Right atrium auricular region (tissue), 2 donors: ENCODE measurements around the gene FAM89A. TPM values are rescaled to one million over a fixed set of nuclear protein-coding genes. Genes with fewer than 3 reads are reported as not detected.

Experiments
- DNase-seq: peaks from one replicate; pipeline ENCODE4 v3.0.0-alpha.2; 2019; ENCODE audit warnings: low spot score
- H3K27ac ChIP-seq, 2 donors: fragments of 200-600 bp; sonication (generic); 1 replicate in 1 of 2; 2 replicates in 1 of 2; pipeline ENCODE4 v1.5.1; 2016 to 2019
- H3K27me3 ChIP-seq, 2 donors: fragments of 200-600 bp; sonication (generic); one replicate each; pipeline versions ENCODE4 v1.5.1 to v1.6.0; 2017 to 2019
- H3K36me3 ChIP-seq: fragments of 200-600 bp; sonication (generic); one replicate; pipeline ENCODE4 v1.5.1; 2016
- H3K4me1 ChIP-seq, 2 donors: fragments of 200-600 bp; sonication (generic); one replicate each; pipeline versions ENCODE4 v1.5.1 to v1.6.0; 2017 to 2019
- H3K4me3 ChIP-seq, 2 donors: fragments of 200-600 bp; sonication (generic); 1 replicate in 1 of 2; 2 replicates in 1 of 2; pipeline ENCODE4 v1.5.1; 2017 to 2019; ENCODE audit warnings: mild to moderate bottlenecking in 1 of 2, moderate library complexity in 1 of 2
- H3K9me3 ChIP-seq, 2 donors: fragments of 200-600 bp; sonication (generic); one replicate each; pipeline ENCODE4 v1.5.1; 2019
- total RNA-seq, 2 donors: library from RNA; depleted of rRNA; stranded (reverse); fragments of >200 nt; gene quantifications; one replicate each; pipeline ENCODE4 v1.1.0, GENCODE V29; 2016
- TF ChIP-seq, protein P1 (sequence below), 2 donors: fragments of 200-600 bp; sonication (generic); IDR thresholded peaks; one replicate each; pipeline ENCODE4 v1.5.1; 2019; ENCODE audit warnings: antibody characterized with exemption in 2 of 2

Gene FAM89A
- total RNA-seq, 2 donors from 2014 or later = 6.4 to 11.2 TPM

DNA sequence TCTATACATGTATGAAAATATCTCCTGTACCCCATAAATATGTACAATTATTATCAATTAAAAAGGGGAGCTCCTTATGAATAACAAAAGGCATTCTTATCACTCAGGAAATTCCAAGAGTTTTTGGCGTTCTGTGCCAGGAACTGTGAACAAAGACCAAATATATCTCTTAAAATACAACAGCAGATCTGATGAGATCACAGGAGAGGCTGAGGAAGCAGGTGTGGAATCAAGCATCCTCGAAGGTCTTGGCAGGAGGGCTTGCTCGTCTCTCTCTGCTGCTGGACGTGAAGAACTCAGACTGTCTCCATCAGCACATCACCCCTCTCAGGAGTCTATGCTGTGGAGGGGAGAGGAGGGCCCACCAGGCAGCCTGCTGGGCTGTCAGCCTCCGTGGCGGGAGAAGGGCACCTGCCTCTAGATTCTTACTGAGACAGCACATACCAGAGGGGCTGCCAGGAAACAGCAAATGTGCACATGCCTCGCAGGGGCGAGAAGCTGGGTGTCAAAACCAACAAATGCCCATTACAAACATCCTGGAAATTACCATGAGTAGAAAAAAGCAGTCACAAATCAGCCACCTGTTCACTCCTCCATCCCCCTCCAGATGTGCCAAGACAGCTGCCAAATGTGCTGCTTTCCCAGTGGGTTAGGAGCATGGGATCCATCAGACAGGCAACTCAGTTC, 30.8 kb upstream of the FAM89A start:
- no peaks in the 10 kb centered on the region for H3K36me3 ChIP-seq
- H3K27me3 ChIP-seq = no peaks in the 10 kb centered on the region
- no peaks in the 10 kb centered on the region for H3K9me3 ChIP-seq
- H3K27ac ChIP-seq = no peak overlapping the region
- H3K4me3 ChIP-seq = no peak overlapping the region
- DNase-seq = no peak
- TF ChIP-seq, protein P1, sequence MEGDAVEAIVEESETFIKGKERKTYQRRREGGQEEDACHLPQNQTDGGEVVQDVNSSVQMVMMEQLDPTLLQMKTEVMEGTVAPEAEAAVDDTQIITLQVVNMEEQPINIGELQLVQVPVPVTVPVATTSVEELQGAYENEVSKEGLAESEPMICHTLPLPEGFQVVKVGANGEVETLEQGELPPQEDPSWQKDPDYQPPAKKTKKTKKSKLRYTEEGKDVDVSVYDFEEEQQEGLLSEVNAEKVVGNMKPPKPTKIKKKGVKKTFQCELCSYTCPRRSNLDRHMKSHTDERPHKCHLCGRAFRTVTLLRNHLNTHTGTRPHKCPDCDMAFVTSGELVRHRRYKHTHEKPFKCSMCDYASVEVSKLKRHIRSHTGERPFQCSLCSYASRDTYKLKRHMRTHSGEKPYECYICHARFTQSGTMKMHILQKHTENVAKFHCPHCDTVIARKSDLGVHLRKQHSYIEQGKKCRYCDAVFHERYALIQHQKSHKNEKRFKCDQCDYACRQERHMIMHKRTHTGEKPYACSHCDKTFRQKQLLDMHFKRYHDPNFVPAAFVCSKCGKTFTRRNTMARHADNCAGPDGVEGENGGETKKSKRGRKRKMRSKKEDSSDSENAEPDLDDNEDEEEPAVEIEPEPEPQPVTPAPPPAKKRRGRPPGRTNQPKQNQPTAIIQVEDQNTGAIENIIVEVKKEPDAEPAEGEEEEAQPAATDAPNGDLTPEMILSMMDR (IDR thresholded peaks at IDR 0.05) = no peak
- peaks cover 0 to 13% of the 10 kb centered on the region in 2 donors for H3K4me1 ChIP-seq

DNA sequence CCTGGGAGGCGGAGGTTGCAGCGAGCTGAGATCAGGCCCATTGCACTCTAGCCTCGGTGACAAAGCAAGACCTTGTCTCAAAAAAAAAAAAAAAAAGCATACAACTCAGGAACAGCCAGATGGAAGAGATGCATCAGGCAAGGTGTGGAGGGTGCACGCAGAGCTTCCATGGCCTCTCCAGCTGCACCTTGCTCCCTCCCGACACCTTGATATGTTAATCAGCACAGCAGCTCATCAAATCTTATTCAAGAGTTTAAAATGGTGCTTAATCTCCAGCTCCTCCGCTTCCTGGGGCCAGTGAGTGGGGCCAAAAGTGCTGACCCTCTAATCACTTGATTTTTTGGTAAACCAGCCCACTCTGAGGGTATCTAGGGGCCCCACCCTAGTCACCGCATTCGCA, 29.3 kb upstream of the FAM89A start:
- Histone ChIP-seq H3K9me3 (no peaks in the 10 kb centered on the region), H3K4me3 (no peak overlapping the region), H3K27ac (no peak overlapping the region)

DNA sequence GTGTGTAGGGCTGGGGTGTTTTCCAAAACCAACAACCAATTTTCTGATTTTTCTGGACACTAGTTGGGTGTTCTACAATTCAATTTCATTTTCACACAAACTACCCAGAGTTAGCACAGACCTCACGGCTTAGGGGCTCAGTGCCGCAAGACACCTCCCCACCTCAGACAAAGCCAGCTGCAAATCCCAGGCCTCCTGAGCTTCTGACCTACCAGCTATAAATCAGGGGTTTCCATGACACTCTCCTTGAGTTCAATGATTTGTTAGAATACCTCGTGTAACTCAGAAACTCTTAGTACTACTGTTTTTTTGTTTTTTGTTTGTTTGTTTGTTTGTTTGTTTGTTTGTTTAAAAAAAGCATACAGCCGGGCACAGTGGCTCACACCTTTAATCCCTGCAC, 28.7 kb upstream of the FAM89A start:
- Histone ChIP-seq H3K4me3 (no peak overlapping the region), H3K36me3 (no peaks in the 10 kb centered on the region), H3K9me3 (no peaks in the 10 kb centered on the region), H3K4me1 (peaks cover 0 to 16% of the 10 kb centered on the region in 2 donors), H3K27ac (no peak overlapping the region), H3K27me3 (no peaks in the 10 kb centered on the region)
- TF ChIP-seq, protein P1 (IDR thresholded peaks at IDR 0.05) = no peak
- DNase-seq = no peak

More for the DNA sequence above, 29.3 kb upstream of the FAM89A start:
- no peak for DNase-seq
- TF ChIP-seq, protein P1 (IDR thresholded peaks at IDR 0.05) = no peak
- no peaks in the 10 kb centered on the region for H3K27me3 ChIP-seq
- peaks cover 0 to 16% of the 10 kb centered on the region in 2 donors for H3K4me1 ChIP-seq
- no peaks in the 10 kb centered on the region for H3K36me3 ChIP-seq

DNA sequence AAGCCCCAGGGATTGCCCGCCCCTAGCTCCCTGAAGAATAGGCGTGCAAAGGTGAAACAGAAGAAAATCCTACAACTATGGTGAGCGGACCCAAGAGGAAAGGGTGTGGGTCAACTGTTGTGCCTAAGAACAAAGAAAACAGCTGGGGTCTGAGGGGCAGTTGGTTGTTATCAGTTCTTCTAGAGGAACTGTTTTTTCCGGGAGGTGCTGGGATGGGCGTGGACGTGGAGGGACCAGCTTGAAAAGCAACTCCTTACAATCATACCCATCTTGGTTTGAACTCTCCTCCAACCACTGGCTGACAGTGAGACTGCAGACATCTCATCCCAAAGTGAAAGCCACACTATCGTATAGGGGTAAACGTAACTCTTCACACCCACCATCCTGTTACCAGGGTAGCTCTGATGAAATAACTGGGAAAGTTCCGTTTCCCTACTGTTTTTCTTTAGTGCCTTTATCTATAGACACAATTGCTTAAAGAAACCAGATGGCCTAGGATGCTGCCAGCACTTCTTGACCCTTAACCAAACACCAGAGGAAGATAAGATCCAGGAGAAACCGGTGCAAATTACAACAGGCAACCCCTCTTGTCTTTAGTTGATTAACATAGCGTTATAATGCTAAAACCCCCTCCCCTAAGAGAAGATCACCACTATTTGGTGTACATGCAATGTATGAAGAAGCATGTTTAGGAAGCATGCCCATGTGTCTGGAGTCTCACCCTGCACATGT, 25.6 kb upstream of the FAM89A start:
- TF ChIP-seq, protein P1 (IDR thresholded peaks at IDR 0.05) = no peak
- Histone ChIP-seq H3K4me1 (peaks cover 0 to 8% of the 10 kb centered on the region in 2 donors), H3K4me3 (no peak overlapping the region), H3K27me3 (no peaks in the 10 kb centered on the region), H3K36me3 (no peaks in the 10 kb centered on the region), H3K27ac (no peak overlapping the region), H3K9me3 (no peaks in the 10 kb centered on the region)
- peak; percentile 50 for DNase-seq

DNA sequence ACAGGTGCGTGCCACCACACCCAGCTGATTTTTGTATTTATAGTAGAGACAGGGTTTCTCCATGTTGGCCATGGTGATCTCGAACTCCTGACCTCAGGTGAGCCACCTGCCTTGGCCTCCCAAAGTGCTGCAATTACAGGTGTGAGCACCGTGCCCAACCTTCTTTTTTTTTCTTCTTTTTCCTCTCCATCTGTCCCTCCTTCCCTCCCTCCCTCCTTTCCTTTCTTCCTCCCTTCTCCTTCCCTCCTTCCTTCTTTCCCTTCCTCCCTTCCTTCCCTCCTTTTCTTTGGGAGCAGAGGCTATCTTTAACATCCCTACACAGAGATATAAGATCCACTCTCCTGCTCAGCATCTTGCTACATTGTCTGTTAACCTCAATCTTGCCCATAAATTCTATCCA, 24.4 kb upstream of the FAM89A start:
- no peaks in the 10 kb centered on the region for H3K36me3 ChIP-seq
- TF ChIP-seq, protein P1 (IDR thresholded peaks at IDR 0.05) = no peak
- peaks cover 0 to 8% of the 10 kb centered on the region in 2 donors for H3K4me1 ChIP-seq
- no peaks in the 10 kb centered on the region for H3K27me3 ChIP-seq
- H3K9me3 ChIP-seq = no peaks in the 10 kb centered on the region
- no peak for DNase-seq
- no peak overlapping the region for H3K4me3 ChIP-seq
- H3K27ac ChIP-seq = peak overlapping the region in 1 of 2 donors; percentile 16
